ENCODE data around the gene PTPN4.

The PTPN4 gene

DNA sequence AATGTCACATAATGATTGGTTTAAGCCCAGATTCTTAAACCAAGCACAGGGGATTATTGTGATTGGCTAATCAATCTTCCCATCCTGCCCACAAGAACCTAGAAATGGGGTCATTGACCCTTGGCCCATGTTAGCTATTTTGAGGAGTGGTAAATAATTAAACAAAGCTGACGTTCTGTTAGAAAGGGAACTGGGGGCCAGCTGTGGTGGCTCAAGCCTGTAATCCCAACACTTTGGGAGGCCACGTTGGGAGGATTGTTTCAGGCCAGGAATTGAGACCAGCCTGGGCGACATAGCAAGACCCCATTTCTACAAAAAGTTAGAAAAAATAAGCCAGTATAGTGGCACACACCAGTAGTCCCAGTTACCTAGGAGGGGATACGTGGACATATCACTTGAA, 37.8 kb upstream of the PTPN4 start:
- Histone ChIP-seq H3K27me3 (no peaks in the 10 kb centered on the region), H3K4me3 (ENCODE audit: low read depth, low read length) (no peak overlapping the region), H3K9me3 (no peaks in the 10 kb centered on the region), H3K36me3 (no peaks in the 10 kb centered on the region), H3K4me1 (no peaks in the 10 kb centered on the region)
- DNase-seq: no peak
- no peak for TF ChIP-seq CTCF (IDR thresholded peaks at IDR 0.05; ENCODE audit: low read depth, low read length)

DNA sequence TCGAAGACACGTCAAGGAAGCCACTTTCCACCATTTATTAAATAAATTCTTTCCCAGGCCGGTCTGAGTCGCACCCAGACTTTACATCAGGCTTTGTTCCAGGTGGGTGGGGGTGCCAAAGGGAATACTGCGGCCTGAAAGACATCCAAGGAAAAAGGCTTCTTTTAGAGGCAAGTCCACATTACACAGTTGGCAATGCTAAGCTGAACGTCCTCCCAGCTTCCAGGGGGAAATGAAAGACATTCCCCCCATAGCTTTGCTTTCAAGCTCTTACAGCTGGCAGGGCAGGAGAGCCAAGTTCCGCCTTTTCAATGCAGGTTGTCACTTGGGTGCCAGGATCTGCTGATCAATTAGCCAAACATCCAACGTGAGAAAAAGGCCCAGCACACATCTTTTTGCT, 36.5 kb upstream of the PTPN4 start:
- no peak for DNase-seq
- Histone ChIP-seq H3K4me1 (no peaks in the 10 kb centered on the region), H3K27me3 (no peaks in the 10 kb centered on the region), H3K9me3 (no peaks in the 10 kb centered on the region), H3K4me3 (ENCODE audit: low read depth, low read length) (no peak overlapping the region), H3K36me3 (no peaks in the 10 kb centered on the region)
- TF ChIP-seq CTCF (IDR thresholded peaks at IDR 0.05; ENCODE audit: low read depth, low read length): no peak

- Histone ChIP-seq H3K27me3 (no peaks in the 10 kb centered on the region), H3K4me1 (no peaks in the 10 kb centered on the region), H3K9me3 (no peaks in the 10 kb centered on the region), H3K4me3 (ENCODE audit: low read depth, low read length) (no peak overlapping the region), H3K36me3 (no peaks in the 10 kb centered on the region)
- DNase-seq: no peak
- TF ChIP-seq CTCF (IDR thresholded peaks at IDR 0.05; ENCODE audit: low read depth, low read length): no peak
Observed at GRCh38 chr2:119723784-119724467, 35.8 kb upstream of the PTPN4 start.

- no peak for DNase-seq
- no peak for TF ChIP-seq CTCF (IDR thresholded peaks at IDR 0.05; ENCODE audit: low read depth, low read length)
- no peaks in the 10 kb centered on the region for H3K9me3 ChIP-seq
Observed at GRCh38 chr2:119724656-119725485, 34.9 kb upstream of the PTPN4 start.

GRCh38 chr2:119727493-119727892, 32.2 kb upstream of the PTPN4 start:
- Histone ChIP-seq H3K9me3 (no peaks in the 10 kb centered on the region), H3K27me3 (no peaks in the 10 kb centered on the region), H3K4me3 (ENCODE audit: low read depth, low read length) (no peak overlapping the region), H3K4me1 (no peaks in the 10 kb centered on the region), H3K36me3 (no peaks in the 10 kb centered on the region)
- DNase-seq: no peak
- TF ChIP-seq CTCF (IDR thresholded peaks at IDR 0.05; ENCODE audit: low read depth, low read length): no peak

More at GRCh38 chr2:119724656-119725485, 34.9 kb upstream of the PTPN4 start:
- Histone ChIP-seq H3K27me3 (no peaks in the 10 kb centered on the region), H3K4me1 (no peaks in the 10 kb centered on the region), H3K4me3 (ENCODE audit: low read depth, low read length) (no peak overlapping the region), H3K36me3 (no peaks in the 10 kb centered on the region)

GRCh38 chr2:119728421-119728820, 31.3 kb upstream of the PTPN4 start:
- TF ChIP-seq CTCF (IDR thresholded peaks at IDR 0.05; ENCODE audit: low read depth, low read length): no peak
- DNase-seq: no peak
- Histone ChIP-seq H3K9me3 (no peaks in the 10 kb centered on the region), H3K27me3 (no peaks in the 10 kb centered on the region), H3K4me1 (no peaks in the 10 kb centered on the region), H3K4me3 (ENCODE audit: low read depth, low read length) (no peak overlapping the region), H3K36me3 (no peaks in the 10 kb centered on the region)

All from BE2C (cell line).